ENCODE data around the gene HTN3. TPM values are rescaled to one million over a fixed set of nuclear protein-coding genes. Genes with fewer than 3 reads are reported as not detected.
"Not testable (repeated sequence)": the region's sequence is repeated elsewhere in the genome, so short reads cannot be mapped to it uniquely, and the experiment has no call there.

Gene HTN3
- total RNA-seq: not detected
- long read RNA-seq: 0 reads

DNA sequence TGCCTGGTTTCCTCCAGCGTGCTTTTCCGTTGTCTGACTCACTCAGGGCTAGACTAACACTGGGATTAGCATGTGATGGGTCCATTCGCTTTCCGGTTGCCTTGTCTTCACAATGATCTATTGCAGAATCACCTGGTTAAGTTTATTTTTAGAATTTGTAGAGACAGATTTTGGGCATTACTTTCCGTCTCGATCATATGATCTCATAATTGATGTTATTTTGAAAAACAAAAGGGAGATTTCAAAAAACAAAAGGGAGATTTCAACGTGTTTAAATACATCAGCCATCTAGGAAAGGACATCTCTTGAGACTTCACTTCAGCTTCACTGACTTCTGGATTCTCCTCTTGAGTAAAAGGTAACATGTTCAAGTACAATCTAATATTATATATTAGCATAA, at the start of gene HTN3:
Gene HTN3 (plus strand): TSS at position 301 of the 400 bp plus-strand sequence. CDS start 2,282 bp downstream, outside the sequence.
- DNase-seq (ENCODE audit: low spot score); intact Hi-C loops (cut with DNase I): not testable (repeated sequence)

GRCh38 chr4:69984030-69984443, 44.2 kb upstream of the HTN3 start:
- DNase-seq (ENCODE audit: low spot score): no peak
- intact Hi-C loops (cut with DNase I): no loop called here

DNA sequence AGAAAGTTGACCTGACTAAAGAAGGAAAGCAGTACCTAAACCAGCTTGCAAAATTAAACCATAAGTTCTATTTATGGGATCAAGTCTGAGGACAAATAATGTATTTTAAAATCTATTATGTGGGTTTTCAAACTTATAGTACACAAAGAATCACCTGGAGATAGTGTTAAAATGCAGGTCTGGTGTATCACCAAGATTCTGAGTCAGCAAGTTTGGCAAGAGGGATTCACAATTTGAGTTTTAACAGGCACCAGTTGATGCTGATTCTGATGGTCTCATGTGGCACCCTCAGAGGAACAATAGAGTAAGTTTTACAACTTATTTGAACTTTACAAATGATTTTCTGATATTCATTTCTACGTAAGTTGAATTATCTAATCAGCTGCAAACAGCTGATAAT, 41.6 kb upstream of the HTN3 start:
- DNase-seq (ENCODE audit: low spot score): no peak
- intact Hi-C loops (cut with DNase I): no loop called here

- DNase-seq (ENCODE audit: low spot score): no peak
- intact Hi-C loops (cut with DNase I): no loop called here
Measured at GRCh38 chr4:69991016-69991415, 37.2 kb upstream of the HTN3 start.

DNA sequence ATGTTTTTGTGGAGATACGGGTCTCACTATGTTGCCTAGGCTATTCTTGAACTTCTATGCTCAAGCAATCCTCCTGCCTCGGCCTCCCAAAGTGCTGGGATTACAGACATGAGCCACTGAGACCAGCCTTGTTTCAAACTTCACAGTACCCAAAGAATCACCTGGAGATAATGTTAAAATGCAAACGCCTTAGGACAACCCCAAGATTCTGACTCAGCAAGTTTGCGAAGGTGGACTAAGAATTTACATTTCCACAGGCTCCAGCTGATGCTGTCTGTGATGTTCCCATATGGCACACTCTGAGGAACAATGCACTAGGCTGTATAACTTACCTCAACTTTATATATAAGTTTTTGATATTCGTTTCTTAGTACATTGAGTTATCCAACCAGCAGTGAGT, 33.5 kb upstream of the HTN3 start:
- intact Hi-C loops (cut with DNase I): no loop called here
- no peak for DNase-seq (ENCODE audit: low spot score)

DNA sequence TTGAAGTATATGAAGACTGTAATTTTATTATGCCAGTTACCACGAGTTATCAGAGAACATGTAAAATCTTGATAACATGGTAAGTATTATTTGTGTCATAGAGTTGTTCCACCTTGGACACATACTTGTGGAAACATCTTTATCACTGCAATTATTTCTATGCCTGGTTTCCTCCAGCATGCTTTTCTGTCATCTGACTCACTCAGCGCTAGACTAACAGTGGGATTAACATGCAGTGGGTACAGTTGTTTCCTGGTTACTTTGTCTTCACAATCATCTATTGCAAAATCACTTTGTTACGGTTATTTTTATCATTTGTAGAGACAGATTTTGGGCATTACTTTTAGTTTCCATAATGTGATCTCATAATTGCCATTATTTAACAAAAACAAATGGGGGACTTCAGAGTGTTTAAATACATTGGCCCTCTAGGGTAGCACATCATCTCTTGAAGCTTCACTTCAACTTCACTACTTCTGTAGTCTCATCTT, 32.7 kb upstream of the HTN3 start, which contains the start of gene STATH:
Gene STATH (plus strand): TSS at position 441 of the 491 bp plus-strand sequence. CDS start 2,472 bp downstream, outside the sequence.
- no peak for DNase-seq (ENCODE audit: low spot score)
- intact Hi-C loops (cut with DNase I): no loop called here

GRCh38 chr4:69999420-69999819, 28.8 kb upstream of the HTN3 start:
- intact Hi-C loops (cut with DNase I): no loop called here
- DNase-seq (ENCODE audit: low spot score): no peak

DNA sequence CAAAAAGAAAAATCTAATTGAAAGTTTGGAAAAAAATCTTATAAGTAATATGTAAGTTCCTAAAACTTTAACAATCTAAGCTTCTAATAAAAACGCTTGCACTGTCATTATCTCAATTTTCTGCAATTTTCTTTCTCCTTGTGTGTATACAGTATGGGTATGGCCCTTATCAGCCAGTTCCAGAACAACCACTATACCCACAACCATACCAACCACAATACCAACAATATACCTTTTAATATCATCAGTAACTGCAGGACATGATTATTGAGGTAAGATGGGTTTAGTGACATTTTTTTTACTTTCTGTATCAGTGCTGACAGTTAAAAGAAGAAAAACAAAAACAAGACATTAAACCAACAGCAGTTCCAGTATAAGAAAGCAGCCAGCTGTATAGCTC, 27.5 kb upstream of the HTN3 start:
- DNase-seq (ENCODE audit: low spot score): no peak
- intact Hi-C loops (cut with DNase I): no loop called here

DNA sequence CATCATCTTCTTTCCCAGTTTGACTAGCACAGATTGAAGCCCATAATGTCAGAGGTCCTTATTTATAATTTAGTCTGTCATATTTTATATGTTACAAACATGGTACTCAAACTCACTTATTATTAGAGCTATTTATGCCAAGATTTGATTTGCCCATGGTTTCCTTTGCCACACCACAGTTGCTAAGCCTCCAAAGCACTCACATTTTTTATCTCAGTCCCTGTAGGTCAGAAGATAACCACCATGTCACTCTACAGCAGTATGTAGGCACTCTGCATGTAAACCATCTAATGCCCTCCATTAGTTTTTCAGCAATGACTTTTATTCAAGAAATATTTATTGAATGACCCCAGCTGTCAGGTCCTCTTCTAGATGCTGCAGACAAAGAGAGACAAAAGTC, 25.8 kb upstream of the HTN3 start:
- DNase-seq (ENCODE audit: low spot score): no peak
- intact Hi-C loops (cut with DNase I): no loop called here

GRCh38 chr4:70008771-70009170, 19.5 kb upstream of the HTN3 start:
- no peak for DNase-seq (ENCODE audit: low spot score)
- intact Hi-C loops (cut with DNase I): no loop called here

- intact Hi-C loops (cut with DNase I); DNase-seq (ENCODE audit: low spot score): not testable (repeated sequence)
Measured at GRCh38 chr4:70019006-70019405, 9.3 kb upstream of the HTN3 start.

GRCh38 chr4:70023218-70023617, 5.0 kb upstream of the HTN3 start:
- intact Hi-C loops (cut with DNase I): no loop called here
- no peak for DNase-seq (ENCODE audit: low spot score)

GRCh38 chr4:70027011-70027410, 1.2 kb upstream of the HTN3 start:
- no peak for DNase-seq (ENCODE audit: low spot score)
- intact Hi-C loops (cut with DNase I): no loop called here

- DNase-seq (ENCODE audit: low spot score); intact Hi-C loops (cut with DNase I): not testable (repeated sequence)
Measured at GRCh38 chr4:70037559-70037958, 9.3 kb downstream of the HTN3 start.

GRCh38 chr4:70039928-70040327, 11.7 kb downstream of the HTN3 start:
- DNase-seq (ENCODE audit: low spot score); intact Hi-C loops (cut with DNase I): not testable (repeated sequence)

DNA sequence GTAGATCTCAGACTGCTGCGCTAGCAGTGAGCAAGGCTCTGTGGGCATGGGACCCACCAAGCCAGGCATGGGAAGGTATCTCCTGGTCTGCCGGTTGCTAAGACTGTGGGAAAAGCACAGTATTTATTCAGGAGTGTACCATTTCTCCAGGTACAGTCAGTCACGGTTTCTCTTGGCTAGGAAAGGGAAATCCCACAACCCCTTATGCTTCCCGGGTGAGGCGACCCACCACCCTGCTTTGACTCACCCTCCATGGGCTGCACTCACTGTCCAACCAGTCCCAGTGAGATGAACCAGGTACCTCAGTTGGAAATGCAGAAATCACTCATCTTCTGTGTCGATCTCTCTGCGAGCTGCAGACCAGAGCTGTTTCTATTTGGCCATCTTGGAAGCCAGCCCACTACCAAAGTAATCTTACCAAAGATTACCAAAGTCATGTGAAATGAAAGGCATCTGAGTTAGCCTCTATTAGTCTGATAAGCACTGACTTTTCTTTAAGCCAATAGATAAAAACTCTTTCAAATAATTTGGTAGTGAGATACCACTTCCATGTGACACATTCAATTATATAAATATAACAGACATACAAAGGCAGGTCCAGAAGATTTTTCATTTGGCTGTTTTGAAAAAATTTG, 13.5 kb downstream of the HTN3 start:
- no peak for DNase-seq (ENCODE audit: low spot score)
- intact Hi-C loops (cut with DNase I): no loop called here

DNA sequence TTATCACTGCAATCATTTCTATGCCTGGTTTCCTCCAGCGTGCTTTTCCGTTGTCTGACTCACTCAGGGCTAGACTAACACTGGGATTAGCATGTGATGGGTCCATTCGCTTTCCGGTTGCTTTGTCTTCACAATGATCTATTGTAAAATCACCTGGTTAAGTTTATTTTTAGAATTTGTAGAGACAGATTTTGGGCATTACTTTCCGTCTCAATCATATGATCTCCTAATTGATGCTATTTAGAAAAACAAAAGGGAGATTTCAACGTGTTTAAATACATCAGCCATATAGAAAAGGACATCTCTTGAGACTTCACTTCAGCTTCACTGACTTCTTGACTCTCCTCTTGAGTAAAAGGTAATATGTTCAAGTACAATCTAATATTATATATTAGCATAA, 21.9 kb downstream of the HTN3 start, which contains the start of gene HTN1:
Gene HTN1 (plus strand): TSS at position 301 of the 400 bp plus-strand sequence. CDS start 2,639 bp downstream, outside the sequence.
- intact Hi-C loops (cut with DNase I); DNase-seq (ENCODE audit: low spot score): not testable (repeated sequence)

DNA sequence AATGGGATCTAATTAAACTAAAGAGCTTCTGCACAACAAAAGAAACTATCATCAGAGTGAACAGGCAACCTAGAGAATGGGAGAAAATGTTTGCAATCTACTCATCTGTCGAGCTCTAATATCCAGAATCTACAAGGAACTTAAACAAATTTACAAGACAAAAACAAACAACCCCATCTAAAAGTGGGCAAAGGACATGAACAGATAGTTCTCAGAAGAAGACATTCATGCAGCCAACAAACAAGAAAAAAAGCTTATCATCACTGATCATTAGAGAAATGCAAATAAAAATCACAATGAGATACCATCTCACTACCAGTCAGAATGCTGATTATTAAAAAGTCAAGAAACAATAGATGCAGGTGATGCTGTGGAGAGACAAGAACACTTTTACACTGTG, 28.3 kb downstream of the HTN3 start:
- intact Hi-C loops (cut with DNase I); DNase-seq (ENCODE audit: low spot score): not testable (repeated sequence)

DNA sequence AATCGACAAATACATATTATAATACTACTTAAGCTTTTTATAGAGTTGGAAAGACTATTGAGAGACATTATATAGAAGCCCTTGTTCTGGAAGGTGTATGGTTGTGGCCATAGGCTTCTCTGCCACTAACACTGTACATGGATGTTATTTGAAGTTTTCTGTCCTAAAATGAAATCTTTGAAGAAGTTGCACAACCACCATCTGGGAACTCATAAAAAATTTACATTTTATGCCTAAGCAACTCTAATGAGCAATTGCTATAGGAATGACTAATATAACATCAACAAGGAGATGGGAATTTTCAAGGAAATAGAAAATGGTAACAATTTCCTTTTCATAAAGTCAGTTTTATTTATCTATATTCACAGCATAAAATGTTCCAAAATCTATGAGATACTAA, 29.4 kb downstream of the HTN3 start:
- intact Hi-C loops (cut with DNase I): no loop called here
- no peak for DNase-seq (ENCODE audit: low spot score)

DNA sequence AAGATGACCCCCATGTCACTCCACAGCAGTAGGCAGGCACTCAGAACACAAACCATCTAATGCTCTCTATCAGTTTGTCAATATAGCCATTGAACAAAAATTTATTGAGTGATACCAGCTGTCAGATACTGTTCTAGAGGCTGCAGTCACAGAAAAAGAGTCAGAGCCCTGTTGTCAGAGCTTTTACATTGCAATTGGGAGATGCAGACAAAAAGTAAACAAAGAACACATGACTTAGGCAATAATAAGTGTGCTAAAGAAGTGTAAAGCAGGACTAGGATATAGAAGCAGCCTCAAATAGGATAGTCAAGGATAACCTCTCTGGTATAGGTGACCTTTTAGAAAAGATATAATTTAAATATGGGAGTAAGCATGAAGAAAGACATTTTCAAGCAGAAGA, 30.9 kb downstream of the HTN3 start:
- DNase-seq (ENCODE audit: low spot score): no peak
- intact Hi-C loops (cut with DNase I): no loop called here

GRCh38 chr4:70062000-70062399, 33.7 kb downstream of the HTN3 start:
- DNase-seq (ENCODE audit: low spot score): no peak
- intact Hi-C loops (cut with DNase I): no loop called here
